Measurements from ENCODE around the gene AMACR.

DNA sequence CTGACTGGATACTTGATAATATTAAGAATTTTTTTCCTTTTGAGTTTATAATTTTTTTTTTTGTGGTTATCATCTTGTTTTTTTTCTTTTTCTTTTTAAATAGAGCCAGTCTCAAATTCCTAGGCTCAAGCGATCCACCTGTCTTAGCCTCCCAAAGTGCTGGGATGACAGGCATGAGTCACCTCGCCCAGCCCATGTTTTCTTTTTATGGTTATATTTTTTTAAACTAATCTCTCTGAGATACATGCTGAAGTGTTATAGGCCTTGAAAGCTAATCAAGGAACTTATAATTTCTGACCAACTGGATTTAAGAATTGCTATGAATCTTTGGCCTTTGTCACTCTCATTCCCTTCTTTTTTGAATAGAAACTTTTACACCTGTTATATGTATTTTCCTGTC is 6.8 kb upstream of the AMACR start:
- TF ChIP-seq, protein P1, sequence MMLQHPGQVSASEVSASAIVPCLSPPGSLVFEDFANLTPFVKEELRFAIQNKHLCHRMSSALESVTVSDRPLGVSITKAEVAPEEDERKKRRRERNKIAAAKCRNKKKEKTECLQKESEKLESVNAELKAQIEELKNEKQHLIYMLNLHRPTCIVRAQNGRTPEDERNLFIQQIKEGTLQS (IDR thresholded peaks at IDR 0.05): no peak
- TF ChIP-seq, protein P1 (CRISPR knock-in tag; conservative IDR thresholded peaks at IDR 0.05): no peak
- TF ChIP-seq, protein P2, sequence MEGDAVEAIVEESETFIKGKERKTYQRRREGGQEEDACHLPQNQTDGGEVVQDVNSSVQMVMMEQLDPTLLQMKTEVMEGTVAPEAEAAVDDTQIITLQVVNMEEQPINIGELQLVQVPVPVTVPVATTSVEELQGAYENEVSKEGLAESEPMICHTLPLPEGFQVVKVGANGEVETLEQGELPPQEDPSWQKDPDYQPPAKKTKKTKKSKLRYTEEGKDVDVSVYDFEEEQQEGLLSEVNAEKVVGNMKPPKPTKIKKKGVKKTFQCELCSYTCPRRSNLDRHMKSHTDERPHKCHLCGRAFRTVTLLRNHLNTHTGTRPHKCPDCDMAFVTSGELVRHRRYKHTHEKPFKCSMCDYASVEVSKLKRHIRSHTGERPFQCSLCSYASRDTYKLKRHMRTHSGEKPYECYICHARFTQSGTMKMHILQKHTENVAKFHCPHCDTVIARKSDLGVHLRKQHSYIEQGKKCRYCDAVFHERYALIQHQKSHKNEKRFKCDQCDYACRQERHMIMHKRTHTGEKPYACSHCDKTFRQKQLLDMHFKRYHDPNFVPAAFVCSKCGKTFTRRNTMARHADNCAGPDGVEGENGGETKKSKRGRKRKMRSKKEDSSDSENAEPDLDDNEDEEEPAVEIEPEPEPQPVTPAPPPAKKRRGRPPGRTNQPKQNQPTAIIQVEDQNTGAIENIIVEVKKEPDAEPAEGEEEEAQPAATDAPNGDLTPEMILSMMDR (IDR thresholded peaks at IDR 0.05 in 2 of 3, conservative IDR thresholded peaks at IDR 0.05 in 1 of 3; ENCODE audit: insufficient read depth in 2 of 3, low read depth in 1 of 3, low read length in 3 of 3): no peak
- TF ChIP-seq ZBTB17 (CRISPR knock-in tag; IDR thresholded peaks at IDR 0.05) (no peak), ETV1 (tag; conservative IDR thresholded peaks at IDR 0.05; ENCODE audit: low read depth) (no peak), NR3C1 (CRISPR knock-in tag; IDR thresholded peaks at IDR 0.05) (no peak), MEF2D (tag; conservative IDR thresholded peaks at IDR 0.05; ENCODE audit: low read depth) (no peak), GABPA (tag; conservative IDR thresholded peaks at IDR 0.05; ENCODE audit: low read depth) (no peak), ZNF217 (CRISPR knock-in tag; IDR thresholded peaks at IDR 0.05) (no peak), THRAP3 (IDR thresholded peaks at IDR 0.05; ENCODE audit: borderline replicate concordance) (no peak), JUNB (CRISPR knock-in tag; conservative IDR thresholded peaks at IDR 0.05) (no peak), RFX5 (IDR thresholded peaks at IDR 0.05; ENCODE audit: low read depth, low read length) (no peak), ZNF408 (CRISPR knock-in tag; IDR thresholded peaks at IDR 0.05; ENCODE audit: low read depth) (no peak), POLR2AphosphoS5 (IDR thresholded peaks at IDR 0.05; ENCODE audit: control insufficient read depth, insufficient read depth, low read depth, low read length) (no peak)
- TF ChIP-seq, protein P3, sequence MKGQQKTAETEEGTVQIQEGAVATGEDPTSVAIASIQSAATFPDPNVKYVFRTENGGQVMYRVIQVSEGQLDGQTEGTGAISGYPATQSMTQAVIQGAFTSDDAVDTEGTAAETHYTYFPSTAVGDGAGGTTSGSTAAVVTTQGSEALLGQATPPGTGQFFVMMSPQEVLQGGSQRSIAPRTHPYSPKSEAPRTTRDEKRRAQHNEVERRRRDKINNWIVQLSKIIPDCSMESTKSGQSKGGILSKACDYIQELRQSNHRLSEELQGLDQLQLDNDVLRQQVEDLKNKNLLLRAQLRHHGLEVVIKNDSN (CRISPR knock-in tag; IDR thresholded peaks at IDR 0.05): no peak

Data from K562 (cell line).